Sigmoid colon (tissue), 7 donors: Measurements from ENCODE around the gene RPTOR. TPM values are rescaled to one million over a fixed set of nuclear protein-coding genes. Genes with fewer than 3 reads are reported as not detected.
"Not testable (repeated sequence)": the region's sequence is repeated elsewhere in the genome, so short reads cannot be mapped to it uniquely, and the experiment has no call there.

Source experiments
- DNase-seq: peaks from one replicate; pipeline ENCODE4 v3.0.0-alpha.2; 2019
- H3K27ac ChIP-seq, 4 donors: fragments of 200-600 bp; sonication (generic); one replicate each; pipeline ENCODE4 v1.5.1; 2016 to 2019; ENCODE audit warnings: mild to moderate bottlenecking in 1 of 4
- H3K27me3 ChIP-seq, 3 donors: fragments of 200-600 bp; sonication (generic); one replicate each; pipeline ENCODE4 v1.5.1; 2019; ENCODE audit warnings: mild to moderate bottlenecking in 1 of 3
- H3K36me3 ChIP-seq, 4 donors: fragments of 200-600 bp; sonication (generic); one replicate each; pipeline ENCODE4 v1.5.1; 2016 to 2019
- H3K4me1 ChIP-seq, 4 donors: fragments of 200-600 bp; sonication (generic); one replicate each; pipeline ENCODE4 v1.5.1; 2017 to 2019
- H3K4me3 ChIP-seq, 4 donors: fragments of 200-600 bp; sonication (generic); one replicate each; pipeline ENCODE4 v1.5.1; 2017 to 2019; ENCODE audit warnings: mild to moderate bottlenecking in 2 of 4, moderate library complexity in 1 of 4
- H3K9me3 ChIP-seq, 4 donors: fragments of 200-600 bp in 3 of 4; sonication (generic) in 3 of 4; one replicate each; pipeline versions ENCODE4 v1.5.1 to v1.6.1; 2013 to 2019
- EP300 ChIP-seq, 4 donors: sonication (generic); formaldehyde crosslinking; IDR thresholded peaks; one replicate each; pipeline ENCODE4 v1.6.1; 2017; ENCODE audit warnings: antibody characterized with exemption in 4 of 4
- POLR2A ChIP-seq, 2 donors: fragments of 450-650 bp; IDR thresholded peaks; one replicate each; pipeline ENCODE4 v1.6.1; 2016; ENCODE audit warnings: antibody characterized with exemption in 2 of 2, mild to moderate bottlenecking in 2 of 2, moderate library complexity in 2 of 2
- POLR2AphosphoS5 ChIP-seq, 4 donors: sonication (generic); formaldehyde crosslinking; IDR thresholded peaks; one replicate each; pipeline ENCODE4 v1.6.1; 2017; ENCODE audit warnings: antibody characterized with exemption in 4 of 4
- WGBS, 2 donors: extraction: QIAGEN DNeasy Blood & Tissue Kit; methylation state at CpG; one replicate each; pipeline ENCODE4 v1.1.7; 2013; 5-methylcytosine and 5-hydroxymethylcytosine counted together
- intact Hi-C: fragments of 100-400 bp; cut with DNase I; formaldehyde crosslinking; loops from one replicate; pipeline ENCODE4 v1.15.1; 2023
- polyA plus RNA-seq, 3 donors: library from polyadenylated mRNA; stranded (reverse); fragments of 200-250 nt; gene quantifications; one replicate each; pipeline ENCODE4 v1.2.3, GENCODE V29; 2013
- total RNA-seq, 4 donors: library from RNA; depleted of rRNA; stranded (reverse); fragments of >200 nt; gene quantifications; one replicate each; pipeline ENCODE4 v1.1.0, GENCODE V29; 2016
- TF ChIP-seq, protein P1 (sequence below), 4 experiments: fragments of 450-650 bp in 3 of 4; fragments of 200-600 bp in 1 of 4; IDR thresholded peaks; one replicate each; pipeline ENCODE4 v1.5.1; 2016 to 2019; ENCODE audit warnings: antibody characterized with exemption in 4 of 4, mild to moderate bottlenecking in 3 of 4, moderate library complexity in 2 of 4
- donor health status: healthy with polysubstance abuse.
- donor health status: Bipolar disorder and iron deficiency.
- donor health status: healthy.

RPTOR gene
- total and polyA plus RNA-seq, 7 donors = 3.7 to 68.7 (median 22.9) TPM

- Histone ChIP-seq H3K36me3 (no peaks in the 10 kb centered on the region), H3K4me1 (peaks cover 0 to 5% (median 0%) of the 10 kb centered on the region in 4 donors), H3K27me3 (no peaks in the 10 kb centered on the region), H3K9me3 (no peaks in the 10 kb centered on the region), H3K27ac (no peak overlapping the region), H3K4me3 (no peak overlapping the region)
- TF ChIP-seq POLR2AphosphoS5 (IDR thresholded peaks at IDR 0.05) (no peak), POLR2A (IDR thresholded peaks at IDR 0.05) (no peak), EP300 (IDR thresholded peaks at IDR 0.05) (no peak)
- TF ChIP-seq, protein P1, sequence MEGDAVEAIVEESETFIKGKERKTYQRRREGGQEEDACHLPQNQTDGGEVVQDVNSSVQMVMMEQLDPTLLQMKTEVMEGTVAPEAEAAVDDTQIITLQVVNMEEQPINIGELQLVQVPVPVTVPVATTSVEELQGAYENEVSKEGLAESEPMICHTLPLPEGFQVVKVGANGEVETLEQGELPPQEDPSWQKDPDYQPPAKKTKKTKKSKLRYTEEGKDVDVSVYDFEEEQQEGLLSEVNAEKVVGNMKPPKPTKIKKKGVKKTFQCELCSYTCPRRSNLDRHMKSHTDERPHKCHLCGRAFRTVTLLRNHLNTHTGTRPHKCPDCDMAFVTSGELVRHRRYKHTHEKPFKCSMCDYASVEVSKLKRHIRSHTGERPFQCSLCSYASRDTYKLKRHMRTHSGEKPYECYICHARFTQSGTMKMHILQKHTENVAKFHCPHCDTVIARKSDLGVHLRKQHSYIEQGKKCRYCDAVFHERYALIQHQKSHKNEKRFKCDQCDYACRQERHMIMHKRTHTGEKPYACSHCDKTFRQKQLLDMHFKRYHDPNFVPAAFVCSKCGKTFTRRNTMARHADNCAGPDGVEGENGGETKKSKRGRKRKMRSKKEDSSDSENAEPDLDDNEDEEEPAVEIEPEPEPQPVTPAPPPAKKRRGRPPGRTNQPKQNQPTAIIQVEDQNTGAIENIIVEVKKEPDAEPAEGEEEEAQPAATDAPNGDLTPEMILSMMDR (IDR thresholded peaks at IDR 0.05) = no peak
- intact Hi-C loops = no loop called here
- WGBS, 2 donors = 95% methylated on average over 8 of the region's 8 CpGs
- no peak for DNase-seq
Measured at GRCh38 chr17:80742091-80742490, 197.5 kb downstream of the RPTOR start.

DNA sequence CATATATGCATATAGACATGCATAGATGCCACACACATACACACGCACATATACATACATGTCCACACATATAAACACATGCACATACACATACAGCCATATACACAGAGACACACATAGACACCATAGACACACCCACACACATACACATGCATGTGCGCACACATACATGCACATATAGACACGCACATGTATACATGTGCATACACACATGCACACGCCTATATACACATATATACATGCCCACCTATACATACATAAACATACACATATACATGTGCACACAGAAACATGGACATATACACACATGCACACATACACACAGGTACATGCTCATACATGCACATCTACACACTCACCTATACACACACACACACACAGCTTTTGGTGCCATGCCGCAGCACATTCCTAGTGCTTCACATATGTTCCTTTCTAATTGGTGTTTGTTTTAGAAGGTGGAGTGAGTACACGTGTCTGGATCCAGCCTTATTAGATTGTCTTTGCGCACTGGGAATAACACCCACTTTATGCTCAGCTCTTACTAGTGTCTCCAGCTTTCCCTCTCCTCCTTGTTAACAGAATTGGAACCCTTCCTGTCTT lies 198.0 kb downstream of the RPTOR start:
- H3K4me1 ChIP-seq = peaks cover 0 to 5% (median 0%) of the 10 kb centered on the region in 4 donors
- 55 to 70% methylated on average over 7 of the region's 7 CpGs for WGBS, 2 donors
- no peaks in the 10 kb centered on the region for H3K27me3 ChIP-seq
- no peaks in the 10 kb centered on the region for H3K9me3 ChIP-seq
- no peaks in the 10 kb centered on the region for H3K36me3 ChIP-seq
- no peak for TF ChIP-seq EP300 (IDR thresholded peaks at IDR 0.05)
- no peak for TF ChIP-seq POLR2A (IDR thresholded peaks at IDR 0.05)
- TF ChIP-seq POLR2AphosphoS5 (IDR thresholded peaks at IDR 0.05) = no peak
- TF ChIP-seq, protein P1 (IDR thresholded peaks at IDR 0.05) = no peak
- no peak overlapping the region for H3K4me3 ChIP-seq
- no peak for DNase-seq
- intact Hi-C loops = no loop called here
- no peak overlapping the region for H3K27ac ChIP-seq

- intact Hi-C loops = no loop called here
- no peak for DNase-seq
- TF ChIP-seq EP300 (IDR thresholded peaks at IDR 0.05) = no peak
- no peak for TF ChIP-seq POLR2A (IDR thresholded peaks at IDR 0.05)
- peak in 3 of 4 donors; percentile 13 to 36 (median 32) for TF ChIP-seq POLR2AphosphoS5 (IDR thresholded peaks at IDR 0.05)
- Histone ChIP-seq H3K4me1 (peaks cover 0 to 5% (median 0%) of the 10 kb centered on the region in 4 donors), H3K27me3 (no peaks in the 10 kb centered on the region), H3K4me3 (no peak overlapping the region), H3K27ac (no peak overlapping the region), H3K9me3 (no peaks in the 10 kb centered on the region), H3K36me3 (no peaks in the 10 kb centered on the region)
- WGBS, 2 donors = 77 to 90% methylated on average over 15 of the region's 15 CpGs
Measured at GRCh38 chr17:80743181-80743771, 198.6 kb downstream of the RPTOR start.

- H3K4me3 ChIP-seq, H3K27ac ChIP-seq, H3K27me3 ChIP-seq, H3K9me3 ChIP-seq, intact Hi-C loops, H3K36me3 ChIP-seq, H3K4me1 ChIP-seq, DNase-seq: not testable (repeated sequence)
- 64 to 83% methylated on average over 2 of the region's 2 CpGs for WGBS, 2 donors
Measured at GRCh38 chr17:80743973-80744372, 199.3 kb downstream of the RPTOR start.

DNA sequence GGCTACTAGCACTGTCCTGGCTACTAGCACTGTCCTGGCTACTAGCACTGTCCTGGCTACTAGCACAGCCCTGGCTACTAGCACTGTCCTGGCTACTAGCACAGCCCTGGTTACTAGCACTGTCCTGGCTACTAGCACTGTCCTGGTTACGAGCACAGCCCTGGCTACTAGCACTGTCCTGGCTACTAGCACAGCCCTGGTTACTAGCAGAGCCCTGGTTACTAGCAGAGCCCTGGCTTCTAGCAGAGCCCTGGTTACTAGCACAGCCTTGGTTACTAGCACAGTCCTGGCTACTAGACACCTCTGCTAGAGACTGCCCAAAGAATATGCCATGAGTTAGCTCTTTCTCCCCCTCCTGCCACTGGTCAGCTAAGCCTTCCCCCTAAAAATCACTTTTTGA lies 200.1 kb downstream of the RPTOR start:
- intact Hi-C loops, H3K27me3 ChIP-seq, H3K9me3 ChIP-seq, H3K36me3 ChIP-seq, DNase-seq, H3K27ac ChIP-seq, H3K4me3 ChIP-seq, H3K4me1 ChIP-seq: not testable (repeated sequence)
- 71 to 92% methylated on average over 1 of the region's 1 CpG for WGBS, 2 donors

GRCh38 chr17:80745183-80745582 lies 200.5 kb downstream of the RPTOR start:
- TF ChIP-seq EP300 (IDR thresholded peaks at IDR 0.05) (no peak), POLR2A (IDR thresholded peaks at IDR 0.05) (no peak), POLR2AphosphoS5 (IDR thresholded peaks at IDR 0.05) (no peak)
- TF ChIP-seq, protein P1 (IDR thresholded peaks at IDR 0.05) = no peak
- Histone ChIP-seq H3K27me3 (no peaks in the 10 kb centered on the region), H3K4me3 (no peak overlapping the region), H3K36me3 (no peaks in the 10 kb centered on the region), H3K27ac (no peak overlapping the region), H3K4me1 (peaks cover 0 to 6% (median 1%) of the 10 kb centered on the region in 4 donors), H3K9me3 (no peaks in the 10 kb centered on the region)
- intact Hi-C loops = no loop called here
- no peak for DNase-seq
- whole genome bisulfite sequencing, 2 donors = 94 to 100% methylated on average over 4 of the region's 4 CpGs
